IMR-90 (cell line): ENCODE measurements around the gene DCTN1. TPM values are rescaled to one million over a fixed set of nuclear protein-coding genes. Genes with fewer than 3 reads are reported as not detected.

Experiments used
- ATAC-seq: fragments of 200-7000 bp; cut with Tn5 transposase; 2 replicates; pipeline ENCODE4 v1.9.1; 2020; ENCODE audit warnings: low read depth, mild to moderate bottlenecking, moderate library complexity
- BruUV-seq: library from RNA; stranded (reverse); fragments of 400-500 nt; replicated peaks from 2 replicates; lab custom pipeline; 2021; lab: Mats Ljungman, UMichigan
- CTCF ChIA-PET: fragments of 300-600 bp; formaldehyde crosslinking; extraction: SDS; loops from one replicate; lab custom pipeline; 2021; ENCODE audit warnings: antibody characterized with exemption; lab: Yijun Ruan, JAX
- POLR2A ChIA-PET: fragments of 300-600 bp; sonication (Branson Sonifier 250); formaldehyde crosslinking; loops from one replicate; lab custom pipeline; 2022; ENCODE audit warnings: antibody characterized with exemption; ENCODE audit not compliant: unreplicated experiment; lab: Charles Lee
- DNase-seq: peaks from one replicate; pipeline ENCODE4 v3.0.0; 2013
- H2AFZ ChIP-seq: replicated peaks from 2 replicates; pipeline ENCODE3; 2013; ENCODE audit warnings: low read length, mild to moderate bottlenecking; ENCODE audit not compliant: poor library complexity
- H2AK5ac ChIP-seq: 2 replicates; pipeline ENCODE4 v1.6.1; 2013; ENCODE audit warnings: low read depth, low read length, inconsistent platforms
- H2AK9ac ChIP-seq: replicated peaks from 2 replicates; pipeline ENCODE3; 2013; ENCODE audit warnings: mild to moderate bottlenecking, low read depth, low read length, moderate library complexity; ENCODE audit not compliant: poor library complexity
- H2BK120ac ChIP-seq: 2 replicates; pipeline ENCODE4 v1.6.1; 2013; ENCODE audit warnings: low read depth, low read length, inconsistent platforms
- H2BK15ac ChIP-seq: 3 replicates; pipeline ENCODE4 v1.6.1; 2013; ENCODE audit warnings: low read depth, low read length, inconsistent platforms
- H2BK20ac ChIP-seq: 2 replicates; pipeline ENCODE4 v1.6.1; 2013; ENCODE audit warnings: low read depth, mild to moderate bottlenecking, inconsistent platforms, low read length, moderate library complexity
- H2BK5ac ChIP-seq: 2 replicates; pipeline ENCODE4 v1.6.1; 2013; ENCODE audit warnings: mild to moderate bottlenecking, low read depth, low read length, inconsistent platforms; ENCODE audit not compliant: poor library complexity, severe bottlenecking
- H3K14ac ChIP-seq: replicated peaks from 2 replicates; pipeline ENCODE4 v1.6.1; 2013; ENCODE audit warnings: low read depth, low read length, inconsistent platforms
- H3K18ac ChIP-seq: 2 replicates; pipeline ENCODE4 v1.6.1; 2013; ENCODE audit warnings: low read depth, low read length, control low read depth
- H3K23ac ChIP-seq: 2 replicates; pipeline ENCODE4 v1.6.1; 2013; ENCODE audit warnings: low read depth, low read length, inconsistent platforms
- H3K27ac ChIP-seq: 2 replicates; pipeline ENCODE4 v1.5.1; 2013; ENCODE audit warnings: mild to moderate bottlenecking, control low read depth, low read length; ENCODE audit not compliant: insufficient read depth
- H3K27me3 ChIP-seq: 2 replicates; pipeline ENCODE4 v1.6.1; 2013; ENCODE audit warnings: low read length; ENCODE audit not compliant: control insufficient read depth, insufficient read depth
- H3K36me3 ChIP-seq: 2 replicates; pipeline ENCODE4 v1.6.1; 2013; ENCODE audit warnings: low read length, mixed read lengths; ENCODE audit not compliant: control insufficient read depth, insufficient read depth
- H3K4ac ChIP-seq: 2 replicates; pipeline ENCODE4 v1.6.1; 2013; ENCODE audit warnings: low read depth, low read length, inconsistent platforms
- H3K4me1 ChIP-seq: 2 replicates; pipeline ENCODE4 v1.6.1; 2013; ENCODE audit warnings: low read length, mixed read lengths; ENCODE audit not compliant: control insufficient read depth, insufficient read depth
- H3K4me2 ChIP-seq: 2 replicates; pipeline ENCODE4 v1.6.1; 2013; ENCODE audit warnings: low read depth, mild to moderate bottlenecking, control low read depth, low read length, moderate library complexity
- H3K4me3 ChIP-seq: 2 replicates; pipeline ENCODE4 v1.5.1; 2013; ENCODE audit warnings: low read depth, mild to moderate bottlenecking, control low read depth, low read length, moderate library complexity; ENCODE audit not compliant: insufficient read depth
- H3K56ac ChIP-seq: 2 replicates; pipeline ENCODE4 v1.6.1; 2013; ENCODE audit warnings: low read length, inconsistent platforms; ENCODE audit not compliant: insufficient read depth; ENCODE audit errors: extremely low read depth
- H3K79me1 ChIP-seq, 2 experiments: 2 replicates each; pipeline ENCODE4 v1.6.1; 2013; ENCODE audit warnings: low read length in 2 of 2, inconsistent platforms in 1 of 2, low read depth in 1 of 2
- H3K9ac ChIP-seq: 2 replicates; pipeline ENCODE4 v1.6.1; 2013; ENCODE audit warnings: low read depth, low read length, control low read depth
- H3K9me1 ChIP-seq: 2 replicates; pipeline ENCODE4 v1.6.1; 2013; ENCODE audit warnings: low read length, inconsistent platforms; ENCODE audit not compliant: insufficient read depth
- H3K9me3 ChIP-seq: 2 replicates; pipeline ENCODE4 v1.6.1; 2013; ENCODE audit warnings: low read length; ENCODE audit not compliant: control insufficient read depth, insufficient read depth
- H4K20me1 ChIP-seq: 2 replicates; pipeline ENCODE4 v1.6.1; 2013; ENCODE audit warnings: low read length, inconsistent platforms; ENCODE audit not compliant: insufficient read depth
- H4K5ac ChIP-seq: 2 replicates; pipeline ENCODE4 v1.6.1; 2013; ENCODE audit warnings: mild to moderate bottlenecking, low read depth, low read length, control low read depth
- H4K8ac ChIP-seq, 2 experiments: 2 replicates each; pipeline ENCODE4 v1.6.1; 2013; ENCODE audit warnings: low read depth in 2 of 2, low read length in 2 of 2, control low read depth in 1 of 2, inconsistent platforms in 1 of 2
- H4K91ac ChIP-seq: 2 replicates; pipeline ENCODE4 v1.6.1; 2013; ENCODE audit warnings: low read depth, low read length, inconsistent platforms; ENCODE audit not compliant: insufficient read depth
- BHLHE40 ChIP-seq: fragments of 150-350 bp; IDR thresholded peaks from 2 replicates; pipeline ENCODE4 v1.6.1; 2016; ENCODE audit warnings: mild to moderate bottlenecking, low read depth, low read length
- RAD21 ChIP-seq: IDR thresholded peaks from 2 replicates; pipeline ENCODE4 v1.6.1; 2012; ENCODE audit warnings: low read length, improper control_type of control experiment
- WGBS, 2 experiments: methylation state at CpG; one replicate each; pipeline versions ENCODE4 v1.1.5 to v1.1.7; 2013; ENCODE audit warnings: missing lambda C conversion rate in 2 of 2; ENCODE audit not compliant: insufficient read length in 1 of 2; ENCODE audit errors: extremely low coverage in 2 of 2; 5-methylcytosine and 5-hydroxymethylcytosine counted together
- dilution Hi-C: fragments of 300-500 bp; cut with HindIII; formaldehyde crosslinking; loops from one replicate; pipeline ENCODE4 v1.14.3; 2018; ENCODE audit warnings: low sequenced_read_pairs; ENCODE audit not compliant: unreplicated experiment
- in situ Hi-C: fragments of 300-500 bp; cut with MboI; formaldehyde crosslinking; loops from 3 replicates; pipeline ENCODE4 v1.14.3; 2019; ENCODE audit warnings: low sequenced_read_pairs, inconsistent platforms, mixed read lengths
- intact Hi-C: fragments of 100-400 bp; cut with micrococcal nuclease; formaldehyde crosslinking; loops from 2 replicates; pipeline ENCODE4 v1.10.0; 2022
- polyA plus RNA-seq, 3 experiments: library from polyadenylated mRNA; depleted of rRNA; stranded (reverse); fragments of >200 nt; gene quantifications; 2 replicates each; pipeline ENCODE4 v1.2.3, GENCODE V29; 2012; ENCODE audit warnings: low replicate concordance in 1 of 3
- total RNA-seq: library from RNA; depleted of rRNA; stranded (reverse); fragments of >200 nt; gene quantifications from 2 replicates; pipeline ENCODE4 v1.2.3, GENCODE V29; 2012

The DCTN1 gene
- total and polyA plus RNA-seq, 2 of the 4 experiments (the other 2 are of a cell fraction), result 136 to 204 TPM

- H4K8ac ChIP-seq, result no peak overlapping the region
- ATAC-seq (no peak), DNase-seq (no peak)
- CTCF ChIA-PET, result no interaction called here
- H3K14ac ChIP-seq, result no peak overlapping the region
- H2BK15ac ChIP-seq, result no peak overlapping the region
- H2BK5ac ChIP-seq, result no peak overlapping the region
- H2AK9ac ChIP-seq, result no peak overlapping the region
- H3K36me3 ChIP-seq, result peaks cover 3% of the 10 kb centered on the region; the same call in 1 of the 2 replicates
- H4K20me1 ChIP-seq, result no peaks in the 10 kb centered on the region
- H3K4me3 ChIP-seq, result no peak overlapping the region
- in situ Hi-C loops (no loop called here), dilution Hi-C loops (no loop called here), intact Hi-C loops (no loop called here)
- H3K23ac ChIP-seq, result no peak overlapping the region
- POLR2A ChIA-PET, result no interaction called here
- H3K56ac ChIP-seq, result no peak overlapping the region
- H3K18ac ChIP-seq, result no peak overlapping the region
- no CpG with 5 or more reads among the region's 2 CpGs for WGBS, 2 experiments
- no peak overlapping the region for H2BK120ac ChIP-seq
- H3K9me3 ChIP-seq, result no peaks in the 10 kb centered on the region
- H3K9me1 ChIP-seq, result peaks cover 7% of the 10 kb centered on the region
- no peak overlapping the region for H3K27ac ChIP-seq
- no TSS peak for BruUV-seq
- H4K5ac ChIP-seq, result no peak overlapping the region
- peaks cover 2 to 8% of the 10 kb centered on the region in 2 experiments; a peak in 2 of 4 replicates for H3K79me1 ChIP-seq
- no peak overlapping the region for H4K91ac ChIP-seq
- no peak for TF ChIP-seq RAD21
- TF ChIP-seq BHLHE40, result no peak
- no peak overlapping the region for H3K9ac ChIP-seq
- H2AFZ ChIP-seq, result no peak overlapping the region
- peaks cover 3% of the 10 kb centered on the region for H3K4me1 ChIP-seq
- H3K27me3 ChIP-seq, result peaks cover 12% of the 10 kb centered on the region
- H2BK20ac ChIP-seq, result no peak overlapping the region
- no peak overlapping the region for H2AK5ac ChIP-seq
- H3K4ac ChIP-seq, result no peak overlapping the region
- H3K4me2 ChIP-seq, result no peak overlapping the region
These were observed 39.9 kb upstream of the DCTN1 start for GRCh38 chr2:74420006-74420405.
